Liver (tissue), 9 donors: Measurements from ENCODE around the gene EGF. TPM values are rescaled to one million over a fixed set of nuclear protein-coding genes. Genes with fewer than 3 reads are reported as not detected.

Source experiments
- DNase-seq: peaks from one replicate; pipeline ENCODE4 v3.0.0-alpha.2; 2017; ENCODE audit warnings: low spot score
- H3K27ac ChIP-seq, 2 donors: one replicate each; pipeline ENCODE4 v1.7.0; 2013; ENCODE audit warnings: inconsistent platforms in 2 of 2, low read length in 2 of 2, control low read depth in 1 of 2, low read depth in 1 of 2, mild to moderate bottlenecking in 1 of 2
- H3K27me3 ChIP-seq, 4 donors: one replicate each; pipeline versions ENCODE4 v1.6.1 to v1.7.0; 2013; ENCODE audit warnings: low read length in 3 of 4, inconsistent platforms in 1 of 4, mild to moderate bottlenecking in 1 of 4, moderate library complexity in 1 of 4; ENCODE audit not compliant: control insufficient read depth in 4 of 4, insufficient read depth in 4 of 4
- H3K36me3 ChIP-seq, 4 donors: one replicate each; pipeline versions ENCODE4 v1.6.1 to v1.7.0; 2013; ENCODE audit warnings: low read length in 3 of 4, mild to moderate bottlenecking in 3 of 4, low read depth in 1 of 4, moderate library complexity in 1 of 4; ENCODE audit not compliant: control insufficient read depth in 4 of 4, insufficient read depth in 3 of 4
- H3K4me1 ChIP-seq, 4 donors: one replicate each; pipeline versions ENCODE4 v1.6.1 to v1.7.0; 2013; ENCODE audit warnings: low read length in 3 of 4, mild to moderate bottlenecking in 3 of 4, moderate library complexity in 1 of 4; ENCODE audit not compliant: control insufficient read depth in 4 of 4, insufficient read depth in 4 of 4
- H3K4me3 ChIP-seq, 3 donors: one replicate each; pipeline versions ENCODE4 v1.6.1 to v1.7.0; 2013; ENCODE audit warnings: low read length in 3 of 3, control low read depth in 1 of 3, low read depth in 1 of 3, mild to moderate bottlenecking in 1 of 3
- H3K9ac ChIP-seq, 2 donors: one replicate each; pipeline ENCODE4 v1.7.0; 2013; ENCODE audit warnings: low read length in 2 of 2, mild to moderate bottlenecking in 2 of 2, moderate library complexity in 2 of 2, control low read depth in 1 of 2, low read depth in 1 of 2
- H3K9me3 ChIP-seq, 4 donors: one replicate each; pipeline versions ENCODE4 v1.6.1 to v1.7.0; 2013; ENCODE audit warnings: low read length in 3 of 4; ENCODE audit not compliant: control insufficient read depth in 4 of 4
- CTCF ChIP-seq: fragments of 150-350 bp; IDR thresholded peaks from 2 replicates; pipeline ENCODE4 v1.5.1; 2017; ENCODE audit warnings: improper control_type of control experiment, low read depth, low read length; ENCODE audit not compliant: missing input control
- FOXA1 ChIP-seq: IDR thresholded peaks from 2 replicates; pipeline ENCODE4 v1.6.1; 2016; ENCODE audit warnings: antibody characterized with exemption
- FOXA2 ChIP-seq: IDR thresholded peaks from 2 replicates; pipeline ENCODE4 v1.6.1; 2016; ENCODE audit warnings: antibody characterized with exemption
- GABPA ChIP-seq, 2 donors: IDR thresholded peaks in 1 of 2; conservative IDR thresholded peaks in 1 of 2; 2 replicates each; pipeline ENCODE4 v1.6.1; 2016; ENCODE audit warnings: antibody characterized with exemption in 2 of 2, mild to moderate bottlenecking in 1 of 2, moderate library complexity in 1 of 2
- HNF4A ChIP-seq, 2 donors: conservative IDR thresholded peaks; 2 replicates each; pipeline ENCODE4 v1.6.1; 2016; ENCODE audit warnings: antibody characterized with exemption in 2 of 2, mild to moderate bottlenecking in 2 of 2
- HNF4G ChIP-seq: IDR thresholded peaks from 2 replicates; pipeline ENCODE4 v1.6.1; 2016; ENCODE audit warnings: antibody characterized with exemption
- MAX ChIP-seq: IDR thresholded peaks from 2 replicates; pipeline ENCODE4 v1.6.1; 2016; ENCODE audit warnings: antibody characterized with exemption
- NR2F2 ChIP-seq: IDR thresholded peaks from 2 replicates; pipeline ENCODE4 v1.6.1; 2016; ENCODE audit warnings: antibody characterized with exemption
- RAD21 ChIP-seq, 2 donors: IDR thresholded peaks; 2 replicates each; pipeline ENCODE4 v1.6.1; 2016; ENCODE audit warnings: antibody characterized with exemption in 2 of 2, mild to moderate bottlenecking in 2 of 2
- RXRA ChIP-seq, 2 donors: IDR thresholded peaks; 2 replicates each; pipeline ENCODE4 v1.6.1; 2017 to 2018; ENCODE audit warnings: antibody characterized with exemption in 2 of 2, mild to moderate bottlenecking in 1 of 2
- SP1 ChIP-seq: IDR thresholded peaks from 2 replicates; pipeline ENCODE4 v1.6.1; 2018; ENCODE audit warnings: antibody characterized with exemption, mild to moderate bottlenecking
- TAF1 ChIP-seq: conservative IDR thresholded peaks from 2 replicates; pipeline ENCODE4 v1.6.1; 2016; ENCODE audit warnings: antibody characterized with exemption, mild to moderate bottlenecking
- YY1 ChIP-seq: IDR thresholded peaks from 2 replicates; pipeline ENCODE4 v1.6.1; 2016; ENCODE audit warnings: antibody characterized with exemption, mild to moderate bottlenecking
- WGBS: extraction: QIAGEN DNeasy Blood & Tissue Kit; methylation state at CpG from one replicate; pipeline ENCODE4 v1.1.7; 2013; 5-methylcytosine and 5-hydroxymethylcytosine counted together
- polyA plus RNA-seq, 2 donors: library from polyadenylated mRNA; stranded (reverse) in 1 of 2; unstranded in 1 of 2; fragments of 200-250 nt in 1 of 2; fragments of >200 nt in 1 of 2; fragmentation: Nextera tagmentation in 1 of 2; extraction: Ambion mirVana in 1 of 2; gene quantifications; one replicate each; pipeline versions ENCODE4 v1.2.1 to v1.2.3, GENCODE V29; 2013 to 2015
- total RNA-seq, 2 donors: library from RNA; depleted of rRNA; stranded (reverse); fragments of >200 nt; gene quantifications; one replicate each; pipeline ENCODE4 v1.2.3, GENCODE V29; 2014
- TF ChIP-seq, protein P1 (sequence below): IDR thresholded peaks from 2 replicates; pipeline ENCODE4 v1.6.1; 2016; ENCODE audit warnings: antibody characterized with exemption
- TF ChIP-seq, protein P2 (sequence below): IDR thresholded peaks from 2 replicates; pipeline ENCODE4 v1.6.1; 2016; ENCODE audit warnings: antibody characterized with exemption
- TF ChIP-seq, protein P3 (sequence below): IDR thresholded peaks from 2 replicates; pipeline ENCODE4 v1.6.1; 2016; ENCODE audit warnings: antibody characterized with exemption, mild to moderate bottlenecking
- donor health status: healthy.
- donor health status: healthy.
- donor health status: healthy.
- donor health status: healthy.
- donor health status: healthy.

Gene EGF
- total and polyA plus RNA-seq, 4 donors = 0.65 TPM; not detected in 3

- TF ChIP-seq, protein P1, sequence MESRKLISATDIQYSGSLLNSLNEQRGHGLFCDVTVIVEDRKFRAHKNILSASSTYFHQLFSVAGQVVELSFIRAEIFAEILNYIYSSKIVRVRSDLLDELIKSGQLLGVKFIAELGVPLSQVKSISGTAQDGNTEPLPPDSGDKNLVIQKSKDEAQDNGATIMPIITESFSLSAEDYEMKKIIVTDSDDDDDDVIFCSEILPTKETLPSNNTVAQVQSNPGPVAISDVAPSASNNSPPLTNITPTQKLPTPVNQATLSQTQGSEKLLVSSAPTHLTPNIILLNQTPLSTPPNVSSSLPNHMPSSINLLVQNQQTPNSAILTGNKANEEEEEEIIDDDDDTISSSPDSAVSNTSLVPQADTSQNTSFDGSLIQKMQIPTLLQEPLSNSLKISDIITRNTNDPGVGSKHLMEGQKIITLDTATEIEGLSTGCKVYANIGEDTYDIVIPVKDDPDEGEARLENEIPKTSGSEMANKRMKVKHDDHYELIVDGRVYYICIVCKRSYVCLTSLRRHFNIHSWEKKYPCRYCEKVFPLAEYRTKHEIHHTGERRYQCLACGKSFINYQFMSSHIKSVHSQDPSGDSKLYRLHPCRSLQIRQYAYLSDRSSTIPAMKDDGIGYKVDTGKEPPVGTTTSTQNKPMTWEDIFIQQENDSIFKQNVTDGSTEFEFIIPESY = no peak
- TF ChIP-seq RAD21 (IDR thresholded peaks at IDR 0.05) (no peak), YY1 (no peak)
- TF ChIP-seq, protein P2, sequence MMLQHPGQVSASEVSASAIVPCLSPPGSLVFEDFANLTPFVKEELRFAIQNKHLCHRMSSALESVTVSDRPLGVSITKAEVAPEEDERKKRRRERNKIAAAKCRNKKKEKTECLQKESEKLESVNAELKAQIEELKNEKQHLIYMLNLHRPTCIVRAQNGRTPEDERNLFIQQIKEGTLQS = no peak
Measured at GRCh38 chr4:109902559-109903251, 10.0 kb upstream of the EGF start (continued).

GRCh38 chr4:109908731-109909130 lies 4.0 kb upstream of the EGF start:
- H3K4me1 ChIP-seq = no peaks in the 10 kb centered on the region
- 63% methylated on average over 1 of the region's 1 CpG for WGBS

More at GRCh38 chr4:109908731-109909130, 4.0 kb upstream of the EGF start:
- H3K9me3 ChIP-seq = peaks cover 0 to 1% (median 0%) of the 10 kb centered on the region in 4 donors
- H3K4me3 ChIP-seq = no peak overlapping the region
- no peak for DNase-seq
- no peaks in the 10 kb centered on the region for H3K27me3 ChIP-seq
- no peak overlapping the region for H3K9ac ChIP-seq
- H3K27ac ChIP-seq = no peak overlapping the region
- no peaks in the 10 kb centered on the region for H3K36me3 ChIP-seq
- TF ChIP-seq FOXA2 (no peak), RXRA (IDR thresholded peaks at IDR 0.05) (no peak), MAX (no peak), YY1 (no peak), HNF4A (conservative IDR thresholded peaks at IDR 0.05) (no peak), FOXA1 (no peak), SP1 (no peak), RAD21 (IDR thresholded peaks at IDR 0.05) (no peak), CTCF (no peak), TAF1 (no peak), HNF4G (no peak), NR2F2 (no peak), GABPA (IDR thresholded peaks at IDR 0.05 in 1 of 2, conservative IDR thresholded peaks at IDR 0.05 in 1 of 2) (no peak)
- TF ChIP-seq, protein P2 = no peak
- TF ChIP-seq, protein P1 = no peak
- TF ChIP-seq, protein P3, sequence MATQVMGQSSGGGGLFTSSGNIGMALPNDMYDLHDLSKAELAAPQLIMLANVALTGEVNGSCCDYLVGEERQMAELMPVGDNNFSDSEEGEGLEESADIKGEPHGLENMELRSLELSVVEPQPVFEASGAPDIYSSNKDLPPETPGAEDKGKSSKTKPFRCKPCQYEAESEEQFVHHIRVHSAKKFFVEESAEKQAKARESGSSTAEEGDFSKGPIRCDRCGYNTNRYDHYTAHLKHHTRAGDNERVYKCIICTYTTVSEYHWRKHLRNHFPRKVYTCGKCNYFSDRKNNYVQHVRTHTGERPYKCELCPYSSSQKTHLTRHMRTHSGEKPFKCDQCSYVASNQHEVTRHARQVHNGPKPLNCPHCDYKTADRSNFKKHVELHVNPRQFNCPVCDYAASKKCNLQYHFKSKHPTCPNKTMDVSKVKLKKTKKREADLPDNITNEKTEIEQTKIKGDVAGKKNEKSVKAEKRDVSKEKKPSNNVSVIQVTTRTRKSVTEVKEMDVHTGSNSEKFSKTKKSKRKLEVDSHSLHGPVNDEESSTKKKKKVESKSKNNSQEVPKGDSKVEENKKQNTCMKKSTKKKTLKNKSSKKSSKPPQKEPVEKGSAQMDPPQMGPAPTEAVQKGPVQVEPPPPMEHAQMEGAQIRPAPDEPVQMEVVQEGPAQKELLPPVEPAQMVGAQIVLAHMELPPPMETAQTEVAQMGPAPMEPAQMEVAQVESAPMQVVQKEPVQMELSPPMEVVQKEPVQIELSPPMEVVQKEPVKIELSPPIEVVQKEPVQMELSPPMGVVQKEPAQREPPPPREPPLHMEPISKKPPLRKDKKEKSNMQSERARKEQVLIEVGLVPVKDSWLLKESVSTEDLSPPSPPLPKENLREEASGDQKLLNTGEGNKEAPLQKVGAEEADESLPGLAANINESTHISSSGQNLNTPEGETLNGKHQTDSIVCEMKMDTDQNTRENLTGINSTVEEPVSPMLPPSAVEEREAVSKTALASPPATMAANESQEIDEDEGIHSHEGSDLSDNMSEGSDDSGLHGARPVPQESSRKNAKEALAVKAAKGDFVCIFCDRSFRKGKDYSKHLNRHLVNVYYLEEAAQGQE = no peak
